ENCODE data around the gene BCAS3.
"Not testable (repeated sequence)": the region's sequence is repeated elsewhere in the genome, so short reads cannot be mapped to it uniquely, and the experiment has no call there.

The BCAS3 gene

DNA sequence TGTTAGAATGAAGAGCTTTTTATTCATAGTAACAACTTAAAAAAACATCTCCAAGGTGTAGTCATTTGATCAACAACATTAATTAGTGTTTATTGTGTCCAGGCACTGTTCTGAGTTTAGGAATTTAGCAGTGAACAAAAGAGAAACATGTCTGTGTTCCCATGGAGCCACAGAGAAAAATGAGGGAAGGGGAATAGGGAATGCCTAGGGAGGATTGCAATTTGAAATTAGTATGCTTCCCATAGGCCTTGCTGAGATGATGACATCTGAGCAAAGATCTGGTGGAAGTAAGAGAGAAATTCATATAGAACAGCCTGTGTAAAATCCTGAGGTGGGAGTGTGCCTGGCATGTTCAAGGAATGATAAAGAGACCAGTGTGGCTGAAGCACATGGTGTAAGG lies 318.0 kb downstream of the BCAS3 start:
- Histone ChIP-seq H3K36me3 (ENCODE audit: control insufficient read depth, insufficient read depth, low read length) (no peaks in the 10 kb centered on the region), H3K27ac (no peak overlapping the region), H3K4me1 (no peaks in the 10 kb centered on the region), H2AFZ (no peak overlapping the region), H3K27me3 (ENCODE audit: control insufficient read depth, insufficient read depth, low read length) (no peaks in the 10 kb centered on the region), H3K79me2 (no peaks in the 10 kb centered on the region), H3K9me3 (ENCODE audit: control insufficient read depth, low read length) (no peaks in the 10 kb centered on the region), H3K4me3 (ENCODE audit: low read depth, low read length) (no peak overlapping the region), H3K4me2 (ENCODE audit: low read length) (no peak overlapping the region), H3K9ac (no peak overlapping the region)
- no peak for TF ChIP-seq CTCF (IDR thresholded peaks at IDR 0.05)

DNA sequence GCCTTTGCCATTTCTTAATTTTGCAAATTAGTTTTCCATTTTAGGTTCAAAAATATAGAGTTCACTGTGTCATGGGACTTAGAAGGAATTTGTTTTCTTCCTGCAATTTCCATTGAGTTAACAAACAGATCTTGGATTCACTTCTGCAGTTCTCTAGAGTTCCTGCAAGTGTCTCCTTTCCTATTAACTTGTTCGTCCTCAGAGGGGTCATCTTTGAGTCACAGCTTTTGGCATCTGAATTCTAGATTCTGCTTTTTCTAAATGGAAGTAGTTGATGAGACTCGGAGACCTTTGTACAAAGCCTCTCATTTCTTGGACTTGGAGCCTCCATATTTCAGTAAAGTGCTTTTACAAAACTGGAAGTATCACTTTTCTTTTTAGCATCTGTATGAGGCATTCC lies 323.3 kb downstream of the BCAS3 start:
- Histone ChIP-seq H3K4me1 (no peaks in the 10 kb centered on the region), H3K9me3 (ENCODE audit: control insufficient read depth, low read length) (no peaks in the 10 kb centered on the region), H3K4me3 (ENCODE audit: low read depth, low read length) (no peak overlapping the region), H3K79me2 (no peaks in the 10 kb centered on the region), H3K4me2 (ENCODE audit: low read length) (no peak overlapping the region), H3K36me3 (ENCODE audit: control insufficient read depth, insufficient read depth, low read length) (no peaks in the 10 kb centered on the region), H3K9ac (no peak overlapping the region), H2AFZ (no peak overlapping the region), H3K27ac (no peak overlapping the region), H3K27me3 (ENCODE audit: control insufficient read depth, insufficient read depth, low read length) (no peaks in the 10 kb centered on the region)
- TF ChIP-seq CTCF (IDR thresholded peaks at IDR 0.05), result no peak

GRCh38 chr17:61002316-61002736 lies 324.7 kb downstream of the BCAS3 start:
- Histone ChIP-seq H3K27ac (no peak overlapping the region), H3K36me3 (ENCODE audit: control insufficient read depth, insufficient read depth, low read length) (no peaks in the 10 kb centered on the region), H3K79me2 (no peaks in the 10 kb centered on the region), H3K4me1 (no peaks in the 10 kb centered on the region), H3K27me3 (ENCODE audit: control insufficient read depth, insufficient read depth, low read length) (no peaks in the 10 kb centered on the region), H2AFZ (no peak overlapping the region), H3K9ac (no peak overlapping the region), H3K9me3 (ENCODE audit: control insufficient read depth, low read length) (no peaks in the 10 kb centered on the region), H3K4me2 (ENCODE audit: low read length) (no peak overlapping the region), H3K4me3 (ENCODE audit: low read depth, low read length) (no peak overlapping the region)
- TF ChIP-seq CTCF (IDR thresholded peaks at IDR 0.05), result peak; percentile 40

DNA sequence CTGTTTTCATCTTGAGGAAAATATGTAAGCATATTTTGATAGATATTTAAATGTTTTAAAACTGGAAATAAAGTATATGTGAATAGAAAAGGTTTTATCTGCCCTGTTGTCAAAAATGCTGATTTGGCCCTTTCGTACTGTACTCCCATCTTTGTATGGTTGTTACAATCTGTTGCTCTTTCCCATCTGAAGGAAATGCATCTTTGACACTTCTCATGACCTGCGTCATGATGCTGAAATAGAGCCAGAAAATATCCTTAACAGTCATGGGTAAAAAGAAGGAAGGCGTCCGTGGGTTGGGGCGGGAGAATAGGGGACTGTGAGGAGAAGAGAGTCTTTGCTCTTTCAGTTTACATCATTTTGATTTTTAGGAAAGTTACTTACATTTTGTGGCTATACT lies 327.7 kb downstream of the BCAS3 start:
- Histone ChIP-seq H3K9me3 (ENCODE audit: control insufficient read depth, low read length) (no peaks in the 10 kb centered on the region), H2AFZ (no peak overlapping the region), H3K79me2 (no peaks in the 10 kb centered on the region), H3K27ac (no peak overlapping the region), H3K36me3 (ENCODE audit: control insufficient read depth, insufficient read depth, low read length) (no peaks in the 10 kb centered on the region), H3K4me2 (ENCODE audit: low read length) (no peak overlapping the region), H3K4me3 (ENCODE audit: low read depth, low read length) (no peak overlapping the region), H3K27me3 (ENCODE audit: control insufficient read depth, insufficient read depth, low read length) (no peaks in the 10 kb centered on the region), H3K9ac (no peak overlapping the region), H3K4me1 (no peaks in the 10 kb centered on the region)
- TF ChIP-seq CTCF (IDR thresholded peaks at IDR 0.05), result no peak

DNA sequence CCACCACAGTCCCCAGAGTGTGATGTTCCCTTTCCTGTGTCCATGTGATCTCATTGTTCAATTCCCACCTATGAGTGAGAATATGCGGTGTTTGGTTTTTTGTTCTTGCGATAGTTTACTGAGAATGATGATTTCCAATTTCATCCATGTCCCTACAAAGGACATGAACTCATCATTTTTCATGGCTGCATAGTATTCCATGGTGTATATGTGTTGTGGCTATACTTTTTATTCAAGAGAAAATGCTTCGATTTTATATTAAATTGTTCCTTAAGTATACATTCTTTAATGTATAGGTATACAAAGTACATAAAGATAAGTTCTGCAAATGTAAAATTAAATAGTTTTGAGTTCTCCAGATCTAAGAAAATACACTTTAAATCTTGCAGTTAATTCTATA lies 328.3 kb downstream of the BCAS3 start:
- not testable (repeated sequence) for H3K4me3 ChIP-seq (ENCODE audit: low read depth, low read length); H3K9ac ChIP-seq; H3K4me2 ChIP-seq (ENCODE audit: low read length); H3K36me3 ChIP-seq (ENCODE audit: control insufficient read depth, insufficient read depth, low read length); H3K27ac ChIP-seq; H3K9me3 ChIP-seq (ENCODE audit: control insufficient read depth, low read length); H2AFZ ChIP-seq; H3K4me1 ChIP-seq; H3K79me2 ChIP-seq; H3K27me3 ChIP-seq (ENCODE audit: control insufficient read depth, insufficient read depth, low read length)
